HepG2 (cell line): ENCODE results near the gene ACER3. TPM values are rescaled to one million over a fixed set of nuclear protein-coding genes. Genes with fewer than 3 reads are reported as not detected.

Source experiments
- ATF7-NPFF ChIP-seq: sonication (generic); formaldehyde crosslinking; IDR thresholded peaks from 2 replicates; pipeline ENCODE4 v1.8.1; 2023; ENCODE audit warnings: mild to moderate bottlenecking, low read depth, missing genetic modification reagents, moderate library complexity
- BRCA1 ChIP-seq: sonication (generic); formaldehyde crosslinking; IDR thresholded peaks from 2 replicates; pipeline ENCODE4 v1.4.0; 2020; ENCODE audit warnings: missing genetic modification reagents
- CHD2 ChIP-seq: IDR thresholded peaks from 2 replicates; pipeline ENCODE4 v1.6.1; 2011; ENCODE audit warnings: low read depth, low read length, improper control_type of control experiment
- CREM ChIP-seq, 2 experiments: sonication (generic) in 1 of 2; formaldehyde crosslinking in 1 of 2; IDR thresholded peaks; 2 replicates each; pipeline versions ENCODE4 v1.4.0 to v1.6.1; 2016 to 2020; ENCODE audit warnings: antibody characterized with exemption in 1 of 2, mild to moderate bottlenecking in 1 of 2, missing genetic modification reagents in 1 of 2
- DMAP1 ChIP-seq: IDR thresholded peaks from 2 replicates; pipeline ENCODE4 v1.6.1; 2016
- FOSL2 ChIP-seq: sonication (generic); formaldehyde crosslinking; IDR thresholded peaks from 2 replicates; pipeline ENCODE4 v1.4.0; 2020; ENCODE audit warnings: missing genetic modification reagents
- JUN ChIP-seq: sonication (generic); formaldehyde crosslinking; IDR thresholded peaks from 2 replicates; pipeline ENCODE4 v1.4.0; 2020; ENCODE audit warnings: mild to moderate bottlenecking, missing genetic modification reagents
- KDM1A ChIP-seq: IDR thresholded peaks from 2 replicates; pipeline ENCODE4 v1.6.1; 2016; ENCODE audit warnings: missing compliant biosample characterization
- MIER2 ChIP-seq: IDR thresholded peaks from 2 replicates; pipeline ENCODE4 v1.6.1; 2016; ENCODE audit warnings: missing biosample characterization, missing genetic modification reagents
- NAIF1 ChIP-seq: sonication (generic); formaldehyde crosslinking; IDR thresholded peaks from 2 replicates; pipeline ENCODE4 v1.5.0; 2020; ENCODE audit warnings: mild to moderate bottlenecking, missing genetic modification reagents, borderline replicate concordance
- PAF1 ChIP-seq: IDR thresholded peaks from 2 replicates; pipeline ENCODE4 v1.6.1; 2016; ENCODE audit warnings: missing genetic modification reagents, missing compliant biosample characterization
- RFX3 ChIP-seq: IDR thresholded peaks from 2 replicates; pipeline ENCODE4 v1.6.1; 2016; ENCODE audit warnings: missing biosample characterization, missing genetic modification reagents
- RFXAP ChIP-seq: sonication (generic); formaldehyde crosslinking; IDR thresholded peaks from 2 replicates; pipeline ENCODE4 v1.4.0; 2020; ENCODE audit warnings: missing genetic modification reagents, borderline replicate concordance
- SRF ChIP-seq: IDR thresholded peaks from 2 replicates; pipeline ENCODE4 v1.6.1; 2011; ENCODE audit warnings: mild to moderate bottlenecking, low read depth, low read length, moderate library complexity
- ZBTB38 ChIP-seq: sonication (generic); formaldehyde crosslinking; IDR thresholded peaks from 2 replicates; pipeline ENCODE4 v1.5.1; 2020; ENCODE audit warnings: mild to moderate bottlenecking, missing genetic modification reagents
- ZC3H4 ChIP-seq: sonication (generic); formaldehyde crosslinking; IDR thresholded peaks from 2 replicates; pipeline ENCODE4 v1.4.0; 2020; ENCODE audit warnings: missing genetic modification reagents, borderline replicate concordance
- ZNF124 ChIP-seq: sonication (generic); formaldehyde crosslinking; IDR thresholded peaks from 2 replicates; pipeline ENCODE4 v1.4.0; 2020; ENCODE audit warnings: missing genetic modification reagents
- ZNF180 ChIP-seq: sonication (generic); formaldehyde crosslinking; IDR thresholded peaks from 2 replicates; pipeline ENCODE4 v1.4.0; 2020; ENCODE audit warnings: low read depth, missing genetic modification reagents, borderline replicate concordance
- ZNF251 ChIP-seq: sonication (generic); formaldehyde crosslinking; IDR thresholded peaks from 2 replicates; pipeline ENCODE4 v1.9.0; 2021; ENCODE audit warnings: mild to moderate bottlenecking, missing genetic modification reagents
- ZNF33A ChIP-seq: sonication (generic); formaldehyde crosslinking; IDR thresholded peaks from 2 replicates; pipeline ENCODE4 v1.5.1; 2020; ENCODE audit warnings: missing genetic modification reagents, mild to moderate bottlenecking, moderate library complexity, borderline replicate concordance
- ZNF614 ChIP-seq: IDR thresholded peaks from 2 replicates; pipeline ENCODE4 v1.6.1; 2018; ENCODE audit warnings: missing biosample characterization, missing genetic modification reagents, inconsistent platforms, borderline replicate concordance
- ZNF674 ChIP-seq: sonication (generic); formaldehyde crosslinking; IDR thresholded peaks from 2 replicates; pipeline ENCODE4 v1.5.0; 2020; ENCODE audit warnings: low read depth, mild to moderate bottlenecking, missing genetic modification reagents
- ZNF768 ChIP-seq: sonication (generic); formaldehyde crosslinking; IDR thresholded peaks from 2 replicates; pipeline ENCODE4 v1.4.0; 2020; ENCODE audit warnings: missing genetic modification reagents
- polyA plus RNA-seq, 8 experiments: library from polyadenylated mRNA; depleted of rRNA in 3 of 8; stranded (reverse) in 7 of 8; unstranded in 1 of 8; fragments of >200 nt; fragmentation: Illumina TruSeq in 4 of 8; extraction: Trizol in 4 of 8; gene quantifications; 2 replicates each; pipeline versions ENCODE4 v1.2.1 to v1.2.3, GENCODE V29; 2011 to 2016; ENCODE audit warnings: low read depth in 4 of 8, missing spikeins in 1 of 8, mixed read lengths in 1 of 8; ENCODE audit not compliant: insufficient read depth in 1 of 8
- total RNA-seq, 5 experiments: library from RNA; depleted of rRNA; stranded (reverse); fragments of >200 nt; fragmentation: Illumina TruSeq; extraction: Trizol; gene quantifications; 2 replicates each; pipeline ENCODE4 v1.2.3, GENCODE V29; 2016; ENCODE audit warnings: low read depth in 1 of 5
- TF ChIP-seq, protein P1 (sequence below): sonication (generic); formaldehyde crosslinking; IDR thresholded peaks from 2 replicates; pipeline ENCODE4 v1.5.1; 2020; ENCODE audit warnings: missing genetic modification reagents, mild to moderate bottlenecking, borderline replicate concordance
- TF ChIP-seq, protein P2 (sequence below): sonication (generic); formaldehyde crosslinking; IDR thresholded peaks from 2 replicates; pipeline ENCODE4 v1.5.1; 2020; ENCODE audit warnings: missing genetic modification reagents, mild to moderate bottlenecking, borderline replicate concordance
- TF ChIP-seq, protein P3 (sequence below): sonication (generic); formaldehyde crosslinking; IDR thresholded peaks from 2 replicates; pipeline ENCODE4 v1.8.0; 2022; ENCODE audit warnings: missing genetic modification reagents, mild to moderate bottlenecking, borderline replicate concordance
- TF ChIP-seq, protein P4 (sequence below): IDR thresholded peaks from 2 replicates; pipeline ENCODE4 v1.6.1; 2016; ENCODE audit warnings: missing genetic modification reagents, missing compliant biosample characterization

The ACER3 gene
- total and polyA plus RNA-seq, 2 of the 13 experiments (the other 11 are each of a cell fraction or from before 2014, with no cell fraction given), result 6.0 to 9.8 TPM

DNA sequence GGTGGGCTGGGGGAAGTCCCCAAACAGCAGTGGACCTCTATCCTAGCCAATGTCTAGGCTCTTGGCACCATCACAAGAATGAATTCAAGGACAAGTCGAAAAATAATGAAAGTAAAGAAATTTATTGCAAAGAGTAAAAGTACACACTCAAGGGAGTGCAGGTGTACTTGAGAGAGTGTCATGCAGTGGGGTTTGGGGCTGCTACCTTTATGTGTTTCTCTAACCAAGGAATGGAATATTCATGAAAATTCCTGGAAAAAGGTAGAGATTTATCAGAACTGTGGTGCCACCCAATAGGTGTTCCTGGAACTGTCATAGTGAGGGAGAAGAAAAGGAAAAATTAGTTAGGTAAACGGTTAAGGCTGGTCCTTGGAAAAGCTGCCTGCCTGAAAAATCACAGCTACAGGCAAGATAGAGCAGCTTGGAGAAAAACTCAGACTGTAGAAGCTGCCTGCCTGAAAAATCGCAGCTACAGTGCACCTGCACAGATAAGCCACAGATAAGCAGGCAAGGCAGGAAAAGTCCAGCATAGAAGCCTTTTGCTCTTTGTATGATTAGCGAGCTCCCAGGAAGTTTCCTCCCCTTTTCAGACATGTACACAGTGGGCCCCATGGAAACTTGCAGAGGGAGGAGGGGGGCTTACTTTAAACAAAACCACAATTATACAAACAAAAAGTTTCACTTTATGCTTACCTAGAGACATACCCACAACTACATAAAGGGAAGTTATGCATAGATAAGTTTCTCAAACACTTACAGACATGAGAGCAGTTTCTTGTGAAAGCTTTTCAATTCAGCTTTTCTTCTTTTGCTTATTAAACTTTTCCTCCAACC is 102.1 kb downstream of the ACER3 start (continued):
- TF ChIP-seq CREM (IDR thresholded peaks at IDR 0.05) (peak; percentile 78), CREM (CRISPR knock-in tag; IDR thresholded peaks at IDR 0.05) (no peak), ZNF674 (CRISPR knock-in tag) (no peak), NAIF1 (no peak), RFX3 (0 out of 2 replicates have a peak, but pooled peaks have one; percentile 30), ZNF33A (CRISPR knock-in tag) (no peak), FOSL2 (CRISPR knock-in tag) (peak; percentile 59; the same call in 1 of the 2 replicates), ZNF614 (CRISPR knock-in tag) (0 out of 2 replicates have a peak, but pooled peaks have one; percentile 53), ATF7-NPFF (CRISPR knock-in tag) (no peak), JUN (CRISPR knock-in tag) (no peak), BRCA1 (CRISPR knock-in tag) (no peak), ZNF124 (CRISPR knock-in tag) (no peak), ZNF180 (CRISPR knock-in tag) (no peak), ZNF251 (CRISPR knock-in tag) (no peak), DMAP1 (CRISPR knock-in tag) (no peak), ZNF768 (no peak), KDM1A (CRISPR knock-in tag) (no peak), ZC3H4 (CRISPR knock-in tag) (no peak), MIER2 (CRISPR knock-in tag) (no peak), SRF (no peak), CHD2 (no peak), ZBTB38 (no peak), PAF1 (CRISPR knock-in tag) (no peak), RFXAP (no peak)
- TF ChIP-seq, protein P1, sequence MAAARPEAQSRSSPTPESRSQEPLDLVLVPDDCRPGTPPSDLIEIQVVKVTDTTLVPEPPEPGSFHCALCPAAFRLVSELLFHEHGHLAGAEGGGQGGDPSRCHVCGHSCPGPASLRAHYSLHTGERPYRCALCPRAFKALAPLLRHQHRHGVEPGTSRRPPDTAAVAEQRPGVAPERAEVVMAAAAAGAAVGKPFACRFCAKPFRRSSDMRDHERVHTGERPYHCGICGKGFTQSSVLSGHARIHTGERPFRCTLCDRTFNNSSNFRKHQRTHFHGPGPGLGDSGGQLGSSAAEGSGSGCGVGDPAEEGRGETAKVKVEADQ, result no peak
- TF ChIP-seq, protein P2, sequence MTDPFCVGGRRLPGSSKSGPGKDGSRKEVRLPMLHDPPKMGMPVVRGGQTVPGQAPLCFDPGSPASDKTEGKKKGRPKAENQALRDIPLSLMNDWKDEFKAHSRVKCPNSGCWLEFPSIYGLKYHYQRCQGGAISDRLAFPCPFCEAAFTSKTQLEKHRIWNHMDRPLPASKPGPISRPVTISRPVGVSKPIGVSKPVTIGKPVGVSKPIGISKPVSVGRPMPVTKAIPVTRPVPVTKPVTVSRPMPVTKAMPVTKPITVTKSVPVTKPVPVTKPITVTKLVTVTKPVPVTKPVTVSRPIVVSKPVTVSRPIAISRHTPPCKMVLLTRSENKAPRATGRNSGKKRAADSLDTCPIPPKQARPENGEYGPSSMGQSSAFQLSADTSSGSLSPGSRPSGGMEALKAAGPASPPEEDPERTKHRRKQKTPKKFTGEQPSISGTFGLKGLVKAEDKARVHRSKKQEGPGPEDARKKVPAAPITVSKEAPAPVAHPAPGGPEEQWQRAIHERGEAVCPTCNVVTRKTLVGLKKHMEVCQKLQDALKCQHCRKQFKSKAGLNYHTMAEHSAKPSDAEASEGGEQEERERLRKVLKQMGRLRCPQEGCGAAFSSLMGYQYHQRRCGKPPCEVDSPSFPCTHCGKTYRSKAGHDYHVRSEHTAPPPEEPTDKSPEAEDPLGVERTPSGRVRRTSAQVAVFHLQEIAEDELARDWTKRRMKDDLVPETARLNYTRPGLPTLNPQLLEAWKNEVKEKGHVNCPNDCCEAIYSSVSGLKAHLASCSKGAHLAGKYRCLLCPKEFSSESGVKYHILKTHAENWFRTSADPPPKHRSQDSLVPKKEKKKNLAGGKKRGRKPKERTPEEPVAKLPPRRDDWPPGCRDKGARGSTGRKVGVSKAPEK, result no peak
- TF ChIP-seq, protein P3, sequence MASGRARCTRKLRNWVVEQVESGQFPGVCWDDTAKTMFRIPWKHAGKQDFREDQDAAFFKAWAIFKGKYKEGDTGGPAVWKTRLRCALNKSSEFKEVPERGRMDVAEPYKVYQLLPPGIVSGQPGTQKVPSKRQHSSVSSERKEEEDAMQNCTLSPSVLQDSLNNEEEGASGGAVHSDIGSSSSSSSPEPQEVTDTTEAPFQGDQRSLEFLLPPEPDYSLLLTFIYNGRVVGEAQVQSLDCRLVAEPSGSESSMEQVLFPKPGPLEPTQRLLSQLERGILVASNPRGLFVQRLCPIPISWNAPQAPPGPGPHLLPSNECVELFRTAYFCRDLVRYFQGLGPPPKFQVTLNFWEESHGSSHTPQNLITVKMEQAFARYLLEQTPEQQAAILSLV (CRISPR knock-in tag), result no peak
- TF ChIP-seq, protein P4, sequence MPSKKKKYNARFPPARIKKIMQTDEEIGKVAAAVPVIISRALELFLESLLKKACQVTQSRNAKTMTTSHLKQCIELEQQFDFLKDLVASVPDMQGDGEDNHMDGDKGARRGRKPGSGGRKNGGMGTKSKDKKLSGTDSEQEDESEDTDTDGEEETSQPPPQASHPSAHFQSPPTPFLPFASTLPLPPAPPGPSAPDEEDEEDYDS (CRISPR knock-in tag), result peak; percentile 25; the same call in 1 of the 2 replicates
